DND-41 (cell line): ENCODE measurements around the gene BFSP1.

ENCODE experiments used
- CTCF ChIP-seq: IDR thresholded peaks from 2 replicates; pipeline ENCODE4 v1.5.1; 2012; ENCODE audit warnings: borderline replicate concordance, low read length, moderate library complexity, mild to moderate bottlenecking; ENCODE audit not compliant: poor library complexity, severe bottlenecking; ENCODE audit errors: extremely low read depth
- EZH2 ChIP-seq: IDR thresholded peaks from 3 replicates; pipeline ENCODE4 v1.6.1; 2012; ENCODE audit warnings: borderline replicate concordance, low read depth, mild to moderate bottlenecking, moderate library complexity, low read length, inconsistent platforms; ENCODE audit not compliant: severe bottlenecking

GRCh38 chr20:17571153-17571527 lies 40.0 kb upstream of the BFSP1 start:
- TF ChIP-seq CTCF (no peak), EZH2 (no peak)
